Neural progenitor cell (in vitro differentiated cells): ENCODE measurements around the gene BEAN1. TPM values are rescaled to one million over a fixed set of nuclear protein-coding genes. Genes with fewer than 3 reads are reported as not detected.

ENCODE experiments used
- DNase-seq: peaks from one replicate; pipeline ENCODE4 v3.0.0-alpha.2; 2016; ENCODE audit warnings: low spot score
- H2AFZ ChIP-seq: fragments of 200-600 bp; sonication (generic); replicated peaks from 2 replicates; pipeline ENCODE4 v1.6.1; 2016; ENCODE audit warnings: antibody characterized with exemption
- H3F3A ChIP-seq: fragments of 200-600 bp; sonication (generic); 2 replicates; pipeline ENCODE4 v1.6.1; 2016; ENCODE audit warnings: antibody characterized with exemption, low read depth
- H3K27ac ChIP-seq: fragments of 200-600 bp; sonication (generic); 2 replicates; pipeline ENCODE4 v1.5.1; 2016; ENCODE audit warnings: mild to moderate bottlenecking
- H3K27me3 ChIP-seq: fragments of 200-600 bp; sonication (generic); 2 replicates; pipeline ENCODE4 v1.6.1; 2016; ENCODE audit warnings: mild to moderate bottlenecking, moderate library complexity
- H3K36me3 ChIP-seq: fragments of 200-600 bp; sonication (generic); 2 replicates; pipeline ENCODE4 v1.5.1; 2016
- H3K4me1 ChIP-seq: fragments of 200-600 bp; sonication (generic); 2 replicates; pipeline ENCODE4 v1.6.1; 2016; ENCODE audit warnings: mixed run types
- H3K4me2 ChIP-seq: fragments of 200-600 bp; sonication (generic); 2 replicates; pipeline ENCODE4 v1.6.1; 2016
- H3K4me3 ChIP-seq: fragments of 200-600 bp; sonication (generic); 2 replicates; pipeline ENCODE4 v1.5.1; 2016
- H3K79me2 ChIP-seq: fragments of 200-600 bp; sonication (generic); 2 replicates; pipeline ENCODE4 v1.6.1; 2016; ENCODE audit warnings: low read depth
- H3K9ac ChIP-seq: fragments of 200-600 bp; sonication (generic); 2 replicates; pipeline ENCODE4 v1.6.1; 2016
- H3K9me3 ChIP-seq: fragments of 200-600 bp; sonication (generic); 2 replicates; pipeline ENCODE4 v1.5.1; 2016; ENCODE audit warnings: low read depth
- H4K20me1 ChIP-seq: fragments of 200-600 bp; sonication (generic); 2 replicates; pipeline ENCODE4 v1.6.1; 2016; ENCODE audit warnings: low read depth
- H3K27ac Mint-ChIP-seq: 3 replicates; pipeline ENCODE4 v1.8.0; 2021; ENCODE audit warnings: mixed read lengths
- H3K27me3 Mint-ChIP-seq: 2 replicates; pipeline ENCODE4 v1.8.0; 2022; ENCODE audit warnings: low read depth, mild to moderate bottlenecking, inconsistent platforms, moderate library complexity, mixed read lengths; ENCODE audit not compliant: insufficient read depth
- H3K36me3 Mint-ChIP-seq: 3 replicates; pipeline ENCODE4 v1.8.0; 2021; ENCODE audit warnings: mixed read lengths
- H3K4me1 Mint-ChIP-seq: 3 replicates; pipeline ENCODE4 v1.8.0; 2021; ENCODE audit warnings: mixed read lengths
- H3K4me3 Mint-ChIP-seq: 3 replicates; pipeline ENCODE4 v1.8.0; 2021; ENCODE audit warnings: mild to moderate bottlenecking, moderate library complexity, mixed read lengths
- H3K9me3 Mint-ChIP-seq: 3 replicates; pipeline ENCODE4 v1.8.0; 2020; ENCODE audit warnings: mixed read lengths
- CTCF ChIP-seq: fragments of 200-600 bp; sonication (generic); IDR thresholded peaks from 2 replicates; pipeline ENCODE4 v1.5.1; 2017; ENCODE audit warnings: antibody characterized with exemption, mild to moderate bottlenecking
- EZH2 ChIP-seq: fragments of 200-600 bp; sonication (generic); IDR thresholded peaks from 2 replicates; pipeline ENCODE4 v1.6.1; 2017; ENCODE audit warnings: antibody characterized with exemption, mild to moderate bottlenecking, moderate library complexity
- EZH2phosphoT487 ChIP-seq: fragments of 200-600 bp; sonication (generic); IDR thresholded peaks from 2 replicates; pipeline ENCODE4 v1.6.1; 2017; ENCODE audit warnings: antibody characterized with exemption
- total RNA-seq: library from RNA; depleted of rRNA; stranded (reverse); fragments of >200 nt; gene quantifications from 2 replicates; pipeline ENCODE4 v1.2.3, GENCODE V29; 2015; ENCODE audit warnings: low replicate concordance

BEAN1 gene
- total RNA-seq, 1 donor from 2014 or later, result 0.32 TPM

- Histone ChIP-seq H3K27me3 (no peaks in the 10 kb centered on the region), H3K9ac (no peak overlapping the region), H3K4me2 (no peak overlapping the region), H4K20me1 (no peaks in the 10 kb centered on the region), H3K79me2 (no peaks in the 10 kb centered on the region), H3K27ac (no peak overlapping the region), H3K4me3 (no peak overlapping the region), H3F3A (peaks cover 6% of the 10 kb centered on the region), H3K9me3 (no peaks in the 10 kb centered on the region), H3K36me3 (no peaks in the 10 kb centered on the region), H2AFZ (no peak overlapping the region), H3K4me1 (peaks cover 8% of the 10 kb centered on the region)
- Mint-ChIP-seq H3K27ac (no peak overlapping the region), H3K27me3 (peaks cover 22% of the 10 kb centered on the region), H3K4me1 (peaks cover 12% of the 10 kb centered on the region), H3K36me3 (no peaks in the 10 kb centered on the region), H3K4me3 (no peak overlapping the region), H3K9me3 (no peaks in the 10 kb centered on the region)
- TF ChIP-seq CTCF, result no peak
- DNase-seq, result no peak
Measured at GRCh38 chr16:66399031-66399430, 28.1 kb upstream of the BEAN1 start.

GRCh38 chr16:66399930-66400329, 27.2 kb upstream of the BEAN1 start:
- TF ChIP-seq EZH2phosphoT487 (no peak), EZH2 (no peak), CTCF (no peak)
- Mint-ChIP-seq H3K27me3 (peaks cover 19% of the 10 kb centered on the region), H3K4me3 (no peak overlapping the region), H3K9me3 (peaks cover 3% of the 10 kb centered on the region), H3K36me3 (no peaks in the 10 kb centered on the region), H3K4me1 (peaks cover 12% of the 10 kb centered on the region), H3K27ac (no peak overlapping the region)
- Histone ChIP-seq H3K4me3 (no peak overlapping the region), H3K9me3 (no peaks in the 10 kb centered on the region), H3K4me2 (peak overlapping the region; percentile 25), H4K20me1 (no peaks in the 10 kb centered on the region), H3F3A (peaks cover 6% of the 10 kb centered on the region), H3K27me3 (no peaks in the 10 kb centered on the region), H3K4me1 (peaks cover 8% of the 10 kb centered on the region), H3K27ac (no peak overlapping the region), H3K79me2 (no peaks in the 10 kb centered on the region), H3K36me3 (no peaks in the 10 kb centered on the region), H2AFZ (peak overlapping the region; percentile 79), H3K9ac (no peak overlapping the region)
- DNase-seq, result peak; percentile 34

GRCh38 chr16:66400503-66401380, 26.4 kb upstream of the BEAN1 start:
- peaks cover 12% of the 10 kb centered on the region for H3K4me1 Mint-ChIP-seq
- Histone ChIP-seq H3K9me3 (no peaks in the 10 kb centered on the region), H3K4me1 (peaks cover 8% of the 10 kb centered on the region), H2AFZ (peak overlapping the region; percentile 79), H3K4me2 (peak overlapping the region; percentile 25), H3K36me3 (no peaks in the 10 kb centered on the region), H3K79me2 (no peaks in the 10 kb centered on the region), H3K4me3 (no peak overlapping the region), H3K27me3 (peaks cover 5% of the 10 kb centered on the region), H4K20me1 (no peaks in the 10 kb centered on the region), H3K9ac (no peak overlapping the region), H3K27ac (no peak overlapping the region), H3F3A (peaks cover 6% of the 10 kb centered on the region)
- H3K27me3 Mint-ChIP-seq, result peaks cover 19% of the 10 kb centered on the region
- DNase-seq, result no peak
- no peak overlapping the region for H3K27ac Mint-ChIP-seq
- no peak for TF ChIP-seq EZH2
- TF ChIP-seq EZH2phosphoT487, result no peak
- TF ChIP-seq CTCF, result no peak
- no peak overlapping the region for H3K4me3 Mint-ChIP-seq
- H3K9me3 Mint-ChIP-seq, result peaks cover 8% of the 10 kb centered on the region
- H3K36me3 Mint-ChIP-seq, result no peaks in the 10 kb centered on the region
